Heart left ventricle (tissue), 13 donors: ENCODE data around the gene SLC5A10.

Source experiments
- POLR2A ChIP-seq, 2 donors: fragments of 450-650 bp; IDR thresholded peaks; one replicate each; pipeline ENCODE4 v1.6.1; 2017; ENCODE audit warnings: antibody characterized with exemption in 2 of 2, mild to moderate bottlenecking in 2 of 2, moderate library complexity in 2 of 2
- TF ChIP-seq, protein P1 (sequence below), 12 donors: fragments of 200-600 bp; sonication (generic) in 4 of 12; IDR thresholded peaks; one replicate each; pipeline versions ENCODE4 v1.5.0 to v1.8.0; 2018 to 2022; ENCODE audit warnings: antibody characterized with exemption in 12 of 12, mild to moderate bottlenecking in 5 of 12
- donor health status: ischemic (EF 13 %, LVEDD 7.1; RV severe dilation, severe dysfunction).
- donor health status: DM: no; HTN: yes; CAD: no.
- donor health status: DM: no; HTN: no; CAD: no.
- donor health status: ischemic (EF 25% LVEDD 6.9; RV normal size, moderate dysfunction).
- donor health status: ischemic (EF 25% LVEDD 5.7; RV mildly dilated, moderate dysfunction).
- donor health status: ischemic (EF 35%, LVEDD 5.7; RV mildly dilated, moderate dysfunction).
- donor health status: nonischemic (EF 11% LVEDD 7.7; RV severe dilation, severe dysfunction).
- donor health status: DM: yes; HTN: yes; CAD: no.
- donor health status: PGD.
- donor health status: ischemic (EF 29% LVEDD 5.4; RV normal size, mild dysfunction).
- donor health status: nonischemic (EF 23%, LVEDD 6.1; RV moderate dilation, normal function).

GRCh38 chr17:19018600-19018950, 66.6 kb downstream of the SLC5A10 start:
- TF ChIP-seq, protein P1, sequence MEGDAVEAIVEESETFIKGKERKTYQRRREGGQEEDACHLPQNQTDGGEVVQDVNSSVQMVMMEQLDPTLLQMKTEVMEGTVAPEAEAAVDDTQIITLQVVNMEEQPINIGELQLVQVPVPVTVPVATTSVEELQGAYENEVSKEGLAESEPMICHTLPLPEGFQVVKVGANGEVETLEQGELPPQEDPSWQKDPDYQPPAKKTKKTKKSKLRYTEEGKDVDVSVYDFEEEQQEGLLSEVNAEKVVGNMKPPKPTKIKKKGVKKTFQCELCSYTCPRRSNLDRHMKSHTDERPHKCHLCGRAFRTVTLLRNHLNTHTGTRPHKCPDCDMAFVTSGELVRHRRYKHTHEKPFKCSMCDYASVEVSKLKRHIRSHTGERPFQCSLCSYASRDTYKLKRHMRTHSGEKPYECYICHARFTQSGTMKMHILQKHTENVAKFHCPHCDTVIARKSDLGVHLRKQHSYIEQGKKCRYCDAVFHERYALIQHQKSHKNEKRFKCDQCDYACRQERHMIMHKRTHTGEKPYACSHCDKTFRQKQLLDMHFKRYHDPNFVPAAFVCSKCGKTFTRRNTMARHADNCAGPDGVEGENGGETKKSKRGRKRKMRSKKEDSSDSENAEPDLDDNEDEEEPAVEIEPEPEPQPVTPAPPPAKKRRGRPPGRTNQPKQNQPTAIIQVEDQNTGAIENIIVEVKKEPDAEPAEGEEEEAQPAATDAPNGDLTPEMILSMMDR (IDR thresholded peaks at IDR 0.05) = no peak
- no peak for TF ChIP-seq POLR2A (IDR thresholded peaks at IDR 0.05)
